ENCODE results near the gene ARMC12.

DNA sequence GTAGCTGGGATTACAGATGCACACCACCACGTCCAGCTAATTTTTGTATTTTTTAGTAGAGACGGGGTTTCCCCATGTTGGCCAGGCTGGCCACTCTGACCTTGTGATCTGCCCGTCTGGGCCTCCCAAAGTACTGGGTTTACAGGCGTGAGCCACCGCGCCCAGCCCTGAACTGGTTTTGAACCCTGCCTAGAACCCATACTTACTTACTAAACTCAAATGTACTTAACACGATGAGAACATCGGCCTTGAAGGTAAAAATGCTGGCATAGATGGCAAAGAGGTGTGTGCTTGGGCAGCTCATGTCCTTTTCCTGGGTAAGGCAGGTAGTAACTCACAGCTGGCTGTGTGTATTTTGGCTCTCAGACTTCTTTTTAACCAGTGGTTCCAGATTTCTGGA lies 3.2 kb upstream of the ARMC12 start:
- TF ChIP-seq EZH2 (IDR thresholded peaks at IDR 0.05; ENCODE audit: borderline replicate concordance, low read depth, low read length, severe bottlenecking), result no peak
- no peak for TF ChIP-seq CTCF (IDR thresholded peaks at IDR 0.05; ENCODE audit: extremely low read depth in 1 of 2, insufficient read depth in 1 of 2, low read depth in 1 of 2, low read length in 2 of 2)
- TF ChIP-seq POLR2A (IDR thresholded peaks at IDR 0.05; ENCODE audit: low read depth, low read length), result no peak
- TF ChIP-seq POLR2AphosphoS5 (IDR thresholded peaks at IDR 0.05; ENCODE audit: insufficient read depth, low read depth, low read length), result no peak
- TF ChIP-seq, protein P1, sequence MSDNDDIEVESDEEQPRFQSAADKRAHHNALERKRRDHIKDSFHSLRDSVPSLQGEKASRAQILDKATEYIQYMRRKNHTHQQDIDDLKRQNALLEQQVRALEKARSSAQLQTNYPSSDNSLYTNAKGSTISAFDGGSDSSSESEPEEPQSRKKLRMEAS (IDR thresholded peaks at IDR 0.05; ENCODE audit: insufficient read depth, insufficient read length), result no peak

Measured in endothelial cell of umbilical vein (primary cell).